ENCODE data around the gene LHPP.

- no peak for TF ChIP-seq POLR2A (IDR thresholded peaks at IDR 0.05)
- no peak for TF ChIP-seq CTCF (IDR thresholded peaks at IDR 0.05)
These were observed 167.0 kb downstream of the LHPP start for GRCh38 chr10:124628676-124629021.
